H9 (cell line): Measurements from ENCODE around the gene RAB19. TPM values are rescaled to one million over a fixed set of nuclear protein-coding genes. Genes with fewer than 3 reads are reported as not detected.

Experiments
- DNase-seq: peaks from one replicate; pipeline ENCODE4 v3.0.0-alpha.2; 2017
- H2AFZ ChIP-seq: one replicate; pipeline ENCODE4 v1.6.1; 2013; ENCODE audit warnings: mild to moderate bottlenecking, low read length, control low read depth, moderate library complexity
- H2AK5ac ChIP-seq: 2 replicates; pipeline ENCODE4 v1.6.1; 2013; ENCODE audit warnings: low read length, control low read depth, mixed read lengths; ENCODE audit not compliant: insufficient read length
- H2BK120ac ChIP-seq: one replicate; pipeline ENCODE4 v1.6.1; 2013; ENCODE audit warnings: low read depth, mild to moderate bottlenecking, low read length, control low read depth, inconsistent platforms; ENCODE audit not compliant: poor library complexity, severe bottlenecking
- H2BK12ac ChIP-seq: 2 replicates; pipeline ENCODE4 v1.6.1; 2013; ENCODE audit warnings: low read length, control low read depth, mixed read lengths, low read depth; ENCODE audit not compliant: insufficient read length
- H2BK15ac ChIP-seq: 2 replicates; pipeline ENCODE4 v1.6.1; 2013; ENCODE audit warnings: low read depth, low read length, control low read depth
- H2BK20ac ChIP-seq: one replicate; pipeline ENCODE4 v1.6.1; 2013; ENCODE audit warnings: low read depth, mild to moderate bottlenecking, low read length, control low read depth, inconsistent platforms; ENCODE audit not compliant: poor library complexity, severe bottlenecking
- H2BK5ac ChIP-seq: 2 replicates; pipeline ENCODE4 v1.6.1; 2013; ENCODE audit warnings: low read length, control low read depth, mixed read lengths; ENCODE audit not compliant: insufficient read length
- H3K14ac ChIP-seq: 2 replicates; pipeline ENCODE4 v1.6.1; 2013; ENCODE audit warnings: low read length, control low read depth; ENCODE audit not compliant: insufficient read depth
- H3K18ac ChIP-seq: 2 replicates; pipeline ENCODE4 v1.6.1; 2013; ENCODE audit warnings: low read depth, mild to moderate bottlenecking, mixed read lengths, low read length, control low read depth; ENCODE audit not compliant: insufficient read length
- H3K23ac ChIP-seq: 2 replicates; pipeline ENCODE4 v1.6.1; 2013; ENCODE audit warnings: low read length, control low read depth, mixed read lengths, low read depth; ENCODE audit not compliant: insufficient read length
- H3K23me2 ChIP-seq: 2 replicates; pipeline ENCODE4 v1.6.1; 2013; ENCODE audit warnings: low read depth, mild to moderate bottlenecking, mixed read lengths, low read length, control low read depth; ENCODE audit not compliant: insufficient read length, poor library complexity, severe bottlenecking
- H3K27ac ChIP-seq: 2 replicates; pipeline ENCODE4 v1.5.1; 2013; ENCODE audit warnings: low read length, control low read depth, mixed read lengths, low read depth; ENCODE audit not compliant: insufficient read length
- H3K27me3 ChIP-seq: 2 replicates; pipeline ENCODE4 v1.6.1; 2013; ENCODE audit warnings: low read length, control low read depth, inconsistent platforms; ENCODE audit not compliant: insufficient read depth
- H3K4ac ChIP-seq: 2 replicates; pipeline ENCODE4 v1.6.1; 2013; ENCODE audit warnings: low read depth, mild to moderate bottlenecking, control low read depth, inconsistent platforms, low read length, moderate library complexity
- H3K4me1 ChIP-seq: 2 replicates; pipeline ENCODE4 v1.6.1; 2013; ENCODE audit warnings: low read length, control low read depth, inconsistent platforms; ENCODE audit not compliant: insufficient read depth
- H3K4me2 ChIP-seq: 2 replicates; pipeline ENCODE4 v1.6.1; 2013; ENCODE audit warnings: low read length, control low read depth, mixed read lengths; ENCODE audit not compliant: insufficient read length, insufficient read depth
- H3K56ac ChIP-seq: 2 replicates; pipeline ENCODE4 v1.6.1; 2013; ENCODE audit warnings: low read depth, mild to moderate bottlenecking, mixed read lengths, low read length, control low read depth; ENCODE audit not compliant: insufficient read length
- H3K79me1 ChIP-seq: 2 replicates; pipeline ENCODE4 v1.6.1; 2013; ENCODE audit warnings: low read depth, mild to moderate bottlenecking, moderate library complexity, low read length, control low read depth, inconsistent platforms; ENCODE audit not compliant: insufficient read depth, poor library complexity, severe bottlenecking
- H3K79me2 ChIP-seq: 2 replicates; pipeline ENCODE4 v1.6.1; 2013; ENCODE audit warnings: low read length, control low read depth, inconsistent platforms; ENCODE audit not compliant: insufficient read depth
- H3K9ac ChIP-seq: 2 replicates; pipeline ENCODE4 v1.6.1; 2013; ENCODE audit warnings: low read length, control low read depth, mixed read lengths; ENCODE audit not compliant: insufficient read length; ENCODE audit errors: extremely low read depth
- H3K9me3 ChIP-seq: one replicate; pipeline ENCODE4 v1.6.1; 2013; ENCODE audit warnings: low read depth, low read length, inconsistent platforms; ENCODE audit not compliant: control insufficient read depth
- H3T11ph ChIP-seq: one replicate; pipeline ENCODE4 v1.6.1; 2013; ENCODE audit warnings: mild to moderate bottlenecking, low read length, control low read depth, inconsistent platforms
- H4K20me1 ChIP-seq: one replicate; pipeline ENCODE4 v1.6.1; 2013; ENCODE audit not compliant: control insufficient read depth, insufficient read length, insufficient read depth
- H4K5ac ChIP-seq: 2 replicates; pipeline ENCODE4 v1.6.1; 2013; ENCODE audit warnings: low read depth, mild to moderate bottlenecking, mixed read lengths, low read length, control low read depth; ENCODE audit not compliant: insufficient read length
- H4K8ac ChIP-seq: replicated peaks from 2 replicates; pipeline ENCODE4 v1.6.1; 2013; ENCODE audit warnings: low read length, control low read depth, mixed read lengths, low read depth; ENCODE audit not compliant: insufficient read length
- H4K91ac ChIP-seq: 2 replicates; pipeline ENCODE4 v1.6.1; 2013; ENCODE audit warnings: low read depth, mild to moderate bottlenecking, moderate library complexity, mixed read lengths, low read length, control low read depth; ENCODE audit not compliant: insufficient read length
- H3K27ac Mint-ChIP-seq, 3 experiments: 2 replicates in 2 of 3; 3 replicates in 1 of 3; pipeline ENCODE4 v1.8.0; 2020 to 2021; ENCODE audit warnings: mixed read lengths in 3 of 3, mild to moderate bottlenecking in 1 of 3, moderate library complexity in 1 of 3
- H3K27me3 Mint-ChIP-seq: 2 replicates; pipeline ENCODE4 v1.8.0; 2021; ENCODE audit warnings: low read depth, mild to moderate bottlenecking, moderate library complexity, mixed read lengths
- H3K36me3 Mint-ChIP-seq, 3 experiments: 2 replicates in 2 of 3; 3 replicates in 1 of 3; pipeline ENCODE4 v1.8.0; 2020 to 2021; ENCODE audit warnings: low read depth in 3 of 3, mixed read lengths in 3 of 3; ENCODE audit not compliant: insufficient read depth in 1 of 3
- H3K4me1 Mint-ChIP-seq, 2 experiments: 2 replicates each; pipeline ENCODE4 v1.8.0; 2020; ENCODE audit warnings: mixed read lengths in 2 of 2
- H3K4me3 Mint-ChIP-seq, 2 experiments: 2 replicates in 1 of 2; 3 replicates in 1 of 2; pipeline ENCODE4 v1.8.0; 2020 to 2021; ENCODE audit warnings: mild to moderate bottlenecking in 2 of 2, mixed read lengths in 2 of 2, moderate library complexity in 1 of 2
- H3K9me3 Mint-ChIP-seq, 2 experiments: 2 replicates in 1 of 2; 3 replicates in 1 of 2; pipeline ENCODE4 v1.8.0; 2020; ENCODE audit warnings: mild to moderate bottlenecking in 2 of 2, mixed read lengths in 2 of 2, moderate library complexity in 1 of 2
- CTCF ChIP-seq: fragments of 200-600 bp; sonication (generic); conservative IDR thresholded peaks from 3 replicates; pipeline ENCODE4 v1.8.0; 2021; ENCODE audit warnings: antibody characterized with exemption, mild to moderate bottlenecking
- WGBS: extraction: QIAGEN DNeasy Blood & Tissue Kit; methylation state at CpG from one replicate; pipeline ENCODE4 v1.1.7; 2013; ENCODE audit warnings: missing lambda C conversion rate, low lambda C conversion rate, mixed read lengths; ENCODE audit not compliant: insufficient read length; ENCODE audit errors: extremely low coverage; 5-methylcytosine and 5-hydroxymethylcytosine counted together
- total RNA-seq: library from RNA; stranded (reverse); gene quantifications from 2 replicates; pipeline ENCODE4 v1.2.1, GENCODE V29; 2021

Gene RAB19
- total RNA-seq, 1 experiment from 2014 or later = 15.1 TPM

DNA sequence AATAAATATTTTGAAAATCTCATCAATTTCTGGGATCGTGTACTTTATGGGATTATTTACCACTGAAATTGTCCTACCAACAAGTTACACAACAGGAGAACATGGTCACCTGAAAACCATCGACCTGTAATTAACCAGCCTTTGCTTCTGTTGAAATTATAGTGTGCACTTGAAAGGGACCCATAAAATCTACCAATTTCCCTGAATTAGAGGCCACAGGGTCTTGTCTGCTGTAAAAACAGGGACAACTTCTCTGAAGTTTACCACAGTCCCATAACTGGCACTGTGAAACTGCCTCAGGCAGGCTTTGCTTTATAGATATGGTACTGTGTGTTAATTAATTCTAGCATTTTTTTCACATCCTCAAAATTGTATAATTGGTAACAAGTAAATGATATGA is 37.7 kb downstream of the RAB19 start:
- no peak overlapping the region for H4K8ac ChIP-seq
- no CpG with 5 or more reads among the region's 2 CpGs for whole genome bisulfite sequencing
- H3K56ac ChIP-seq = no peak overlapping the region

More for the DNA sequence above, 37.7 kb downstream of the RAB19 start:
- H3K23me2 ChIP-seq = no peaks in the 10 kb centered on the region
- Mint-ChIP-seq H3K4me1 (peaks cover 0 to under 1% of the 10 kb centered on the region in 2 experiments; a peak in 2 of 4 replicates), H3K27me3 (no peaks in the 10 kb centered on the region; the same call in 1 of the 2 replicates), H3K27ac (no peak overlapping the region), H3K4me3 (no peak overlapping the region), H3K36me3 (peaks cover 0 to 4% (median 2%) of the 10 kb centered on the region in 3 experiments; a peak in 2 of 7 replicates), H3K9me3 (no peaks in the 10 kb centered on the region)
- H3K4me2 ChIP-seq = no peak overlapping the region
- no peak overlapping the region for H4K5ac ChIP-seq
- H3K23ac ChIP-seq = no peak overlapping the region
- no peaks in the 10 kb centered on the region for H3K79me2 ChIP-seq
- H2AFZ ChIP-seq = no peak overlapping the region
- no peaks in the 10 kb centered on the region for H3K9me3 ChIP-seq
- H2BK20ac ChIP-seq = no peak overlapping the region
- no peak overlapping the region for H3K18ac ChIP-seq
- TF ChIP-seq CTCF = no peak
- no peak overlapping the region for H3K9ac ChIP-seq
- no peak overlapping the region for H2BK15ac ChIP-seq
- no peaks in the 10 kb centered on the region for H3K4me1 ChIP-seq
- no peak overlapping the region for H4K91ac ChIP-seq
- H3K14ac ChIP-seq = no peak overlapping the region
- H4K20me1 ChIP-seq = no peaks in the 10 kb centered on the region
- no peak overlapping the region for H3T11ph ChIP-seq
- H3K4ac ChIP-seq = no peak overlapping the region
- no peaks in the 10 kb centered on the region for H3K27me3 ChIP-seq
- H2BK5ac ChIP-seq = no peak overlapping the region
- H2BK12ac ChIP-seq = no peak overlapping the region
- H3K79me1 ChIP-seq = no peaks in the 10 kb centered on the region
- DNase-seq = no peak
- no peak overlapping the region for H2AK5ac ChIP-seq
- H2BK120ac ChIP-seq = no peak overlapping the region
- no peak overlapping the region for H3K27ac ChIP-seq
